ENCODE data around the gene ASPSCR1.

DNA sequence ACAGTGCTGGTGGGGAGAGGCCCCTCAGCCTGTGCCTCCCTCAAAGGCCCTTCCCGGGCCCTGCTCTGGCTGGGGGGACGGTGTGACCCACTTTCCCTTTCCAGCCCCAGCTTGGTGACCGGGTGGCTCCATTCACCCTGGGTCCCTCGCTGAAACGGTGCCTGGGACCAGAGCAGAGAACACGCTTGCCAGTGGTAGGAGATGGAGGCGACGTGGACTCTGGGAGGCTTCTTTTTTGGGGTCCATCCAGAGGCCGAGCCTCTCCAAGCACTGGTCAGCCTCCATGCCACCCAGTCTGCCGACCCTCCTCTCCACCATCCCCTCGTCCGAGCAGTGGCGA, 37.5 kb downstream of the ASPSCR1 start:
- TF ChIP-seq, protein P1, sequence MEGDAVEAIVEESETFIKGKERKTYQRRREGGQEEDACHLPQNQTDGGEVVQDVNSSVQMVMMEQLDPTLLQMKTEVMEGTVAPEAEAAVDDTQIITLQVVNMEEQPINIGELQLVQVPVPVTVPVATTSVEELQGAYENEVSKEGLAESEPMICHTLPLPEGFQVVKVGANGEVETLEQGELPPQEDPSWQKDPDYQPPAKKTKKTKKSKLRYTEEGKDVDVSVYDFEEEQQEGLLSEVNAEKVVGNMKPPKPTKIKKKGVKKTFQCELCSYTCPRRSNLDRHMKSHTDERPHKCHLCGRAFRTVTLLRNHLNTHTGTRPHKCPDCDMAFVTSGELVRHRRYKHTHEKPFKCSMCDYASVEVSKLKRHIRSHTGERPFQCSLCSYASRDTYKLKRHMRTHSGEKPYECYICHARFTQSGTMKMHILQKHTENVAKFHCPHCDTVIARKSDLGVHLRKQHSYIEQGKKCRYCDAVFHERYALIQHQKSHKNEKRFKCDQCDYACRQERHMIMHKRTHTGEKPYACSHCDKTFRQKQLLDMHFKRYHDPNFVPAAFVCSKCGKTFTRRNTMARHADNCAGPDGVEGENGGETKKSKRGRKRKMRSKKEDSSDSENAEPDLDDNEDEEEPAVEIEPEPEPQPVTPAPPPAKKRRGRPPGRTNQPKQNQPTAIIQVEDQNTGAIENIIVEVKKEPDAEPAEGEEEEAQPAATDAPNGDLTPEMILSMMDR (conservative IDR thresholded peaks at IDR 0.05) = no peak
- no peak for TF ChIP-seq EZH2 (IDR thresholded peaks at IDR 0.05; ENCODE audit: low read depth)
